GM23338 (cell line): ENCODE data around the gene APC. TPM values are rescaled to one million over a fixed set of nuclear protein-coding genes. Genes with fewer than 3 reads are reported as not detected.

Experiments used
- ATAC-seq: fragments of 200-7000 bp; cut with Tn5 transposase; 3 replicates; pipeline ENCODE4 v1.9.1; 2020
- DNase-seq: peaks from one replicate; pipeline ENCODE4 v3.0.0-alpha.2; 2015; ENCODE audit warnings: low spot score
- H2AFZ ChIP-seq: fragments of 200-600 bp; sonication (generic); 2 replicates; pipeline ENCODE4 v1.8.0; 2016; ENCODE audit warnings: antibody characterized with exemption, mild to moderate bottlenecking, moderate library complexity
- H3F3A ChIP-seq: fragments of 200-600 bp; sonication (generic); replicated peaks from 2 replicates; pipeline ENCODE4 v1.8.0; 2017; ENCODE audit warnings: antibody characterized with exemption, mixed run types, low read depth
- H3K27ac ChIP-seq: fragments of 200-600 bp; sonication (generic); 2 replicates; pipeline ENCODE4 v1.6.1; 2016; ENCODE audit warnings: low read depth
- H3K27me3 ChIP-seq: fragments of 200-600 bp; sonication (generic); 2 replicates; pipeline ENCODE4 v1.8.0; 2016; ENCODE audit warnings: mild to moderate bottlenecking, mixed run types, moderate library complexity; ENCODE audit not compliant: insufficient read depth
- H3K36me3 ChIP-seq: fragments of 200-600 bp; sonication (generic); 2 replicates; pipeline ENCODE4 v1.8.0; 2016; ENCODE audit warnings: mild to moderate bottlenecking; ENCODE audit not compliant: insufficient read depth
- H3K4me1 ChIP-seq: fragments of 200-600 bp; sonication (generic); 2 replicates; pipeline ENCODE4 v1.8.0; 2016; ENCODE audit warnings: mild to moderate bottlenecking, moderate library complexity; ENCODE audit not compliant: insufficient read depth
- H3K4me2 ChIP-seq: fragments of 200-600 bp; sonication (generic); 2 replicates; pipeline ENCODE4 v1.7.1; 2017; ENCODE audit warnings: mixed run types
- H3K4me3 ChIP-seq: fragments of 200-600 bp; sonication (generic); 2 replicates; pipeline ENCODE4 v1.6.1; 2016; ENCODE audit warnings: mixed run types
- H3K79me2 ChIP-seq: fragments of 200-600 bp; sonication (generic); replicated peaks from 2 replicates; pipeline ENCODE4 v1.8.0; 2017; ENCODE audit warnings: mild to moderate bottlenecking; ENCODE audit not compliant: insufficient read depth
- H3K9me2 ChIP-seq: fragments of 200-600 bp; sonication (generic); 2 replicates; pipeline ENCODE4 v1.8.0; 2017; ENCODE audit not compliant: insufficient read depth
- H4K20me1 ChIP-seq: fragments of 200-600 bp; sonication (generic); replicated peaks from 2 replicates; pipeline ENCODE4 v1.8.0; 2017; ENCODE audit warnings: mild to moderate bottlenecking; ENCODE audit not compliant: insufficient read depth
- H3K27ac Mint-ChIP-seq: 2 replicates; pipeline ENCODE4 v1.8.0; 2020; ENCODE audit warnings: inconsistent platforms, mild to moderate bottlenecking, moderate library complexity, mixed read lengths
- H3K27me3 Mint-ChIP-seq: 3 replicates; pipeline ENCODE4 v1.8.0; 2022; ENCODE audit warnings: low read depth, mild to moderate bottlenecking, moderate library complexity, mixed read lengths, inconsistent platforms; ENCODE audit not compliant: insufficient read depth, poor library complexity
- H3K36me3 Mint-ChIP-seq: 3 replicates; pipeline ENCODE4 v1.8.0; 2021; ENCODE audit warnings: low read depth, mild to moderate bottlenecking, inconsistent platforms, moderate library complexity, mixed read lengths
- H3K4me1 Mint-ChIP-seq: 3 replicates; pipeline ENCODE4 v1.8.0; 2020; ENCODE audit warnings: mild to moderate bottlenecking, inconsistent platforms, mixed read lengths
- H3K4me3 Mint-ChIP-seq: 3 replicates; pipeline ENCODE4 v1.8.0; 2021; ENCODE audit warnings: moderate library complexity, mild to moderate bottlenecking, inconsistent platforms, mixed read lengths
- H3K9me3 Mint-ChIP-seq: 3 replicates; pipeline ENCODE4 v1.8.0; 2020; ENCODE audit warnings: moderate library complexity, mild to moderate bottlenecking, inconsistent platforms, mixed read lengths
- CTCF ChIP-seq, 2 experiments: fragments of 200-600 bp in 1 of 2; sonication (generic) in 1 of 2; conservative IDR thresholded peaks; 2 replicates each; pipeline versions ENCODE4 v1.5.1 to v1.6.1; 2016 to 2017; ENCODE audit warnings: antibody characterized with exemption in 2 of 2, low read depth in 2 of 2, mild to moderate bottlenecking in 2 of 2, moderate library complexity in 1 of 2
- ETS1 ChIP-seq: IDR thresholded peaks from 2 replicates; pipeline ENCODE4 v1.6.1; 2016; ENCODE audit warnings: antibody characterized with exemption
- REST ChIP-seq: IDR thresholded peaks from one replicate; pipeline ENCODE4 v1.6.1; 2018; ENCODE audit warnings: antibody characterized with exemption; ENCODE audit not compliant: unreplicated experiment
- STAT1 ChIP-seq: IDR thresholded peaks from one replicate; pipeline ENCODE4 v1.6.1; 2016; ENCODE audit warnings: antibody characterized with exemption; ENCODE audit not compliant: unreplicated experiment
- ZNF462 ChIP-seq: fragments of 250-450 bp; sonication (Bioruptor Pico); IDR thresholded peaks from 2 replicates; pipeline ENCODE4 v1.5.0; 2020; ENCODE audit warnings: mild to moderate bottlenecking, moderate library complexity
- polyA plus RNA-seq: library from polyadenylated mRNA; unstranded; fragments of >200 nt; fragmentation: Nextera tagmentation; extraction: Ambion mirVana; gene quantifications from 2 replicates; pipeline ENCODE4 v1.2.1, GENCODE V29; 2016
- total RNA-seq: library from RNA; depleted of rRNA; stranded (reverse); fragments of >200 nt; shearing (Covaris generic); gene quantifications from 2 replicates; pipeline ENCODE4 v1.2.3, GENCODE V29; 2014

Gene APC
- total and polyA plus RNA-seq, 2 experiments from 2014 or later = 42.4 to 62.9 TPM

- TF ChIP-seq ZNF462 (CRISPR knock-in tag) = no peak
Measured at GRCh38 chr5:112743631-112744030, 5.9 kb downstream of the APC start (continued).

GRCh38 chr5:112752335-112752734 lies 14.7 kb downstream of the APC start:
- H3F3A ChIP-seq = no peaks in the 10 kb centered on the region
- no peak overlapping the region for H2AFZ ChIP-seq
- H3K9me3 Mint-ChIP-seq = no peaks in the 10 kb centered on the region
- no peaks in the 10 kb centered on the region for H3K9me2 ChIP-seq
- DNase-seq (no peak), ATAC-seq (no peak)
- H3K79me2 ChIP-seq = peaks cover 54% of the 10 kb centered on the region
- H3K27me3 ChIP-seq = no peaks in the 10 kb centered on the region
- H4K20me1 ChIP-seq = no peaks in the 10 kb centered on the region
- no peak overlapping the region for H3K4me2 ChIP-seq
- no peaks in the 10 kb centered on the region for H3K36me3 ChIP-seq
- H3K4me1 Mint-ChIP-seq = peaks cover 10% of the 10 kb centered on the region; the same call in 2 of the 3 replicates
- H3K4me3 ChIP-seq = no peak overlapping the region
- peaks cover 3% of the 10 kb centered on the region; the same call in 1 of the 3 replicates for H3K36me3 Mint-ChIP-seq
- H3K27me3 Mint-ChIP-seq = no peaks in the 10 kb centered on the region
- no peak overlapping the region for H3K4me3 Mint-ChIP-seq
- H3K27ac ChIP-seq = no peak overlapping the region
- H3K4me1 ChIP-seq = no peaks in the 10 kb centered on the region
- H3K27ac Mint-ChIP-seq = no peak overlapping the region
- no peak for TF ChIP-seq CTCF (conservative IDR thresholded peaks at IDR 0.05; ENCODE audit: low read depth in 2 of 2)
- no peak for TF ChIP-seq REST
- no peak for TF ChIP-seq ETS1
- TF ChIP-seq STAT1 = no peak
